Stomach (tissue), 4 donors: ENCODE data around the gene CISD3.

Source experiments
- POLR2A ChIP-seq, 4 donors: fragments of 450-650 bp; IDR thresholded peaks; one replicate each; pipeline ENCODE4 v1.6.1; 2016; ENCODE audit warnings: antibody characterized with exemption in 4 of 4, control low read depth in 2 of 4, mild to moderate bottlenecking in 1 of 4, moderate library complexity in 1 of 4
- POLR2AphosphoS5 ChIP-seq, 3 donors: sonication (generic); formaldehyde crosslinking; IDR thresholded peaks; one replicate each; pipeline ENCODE4 v1.6.1; 2016; ENCODE audit warnings: antibody characterized with exemption in 3 of 3
- TF ChIP-seq, protein P1 (sequence below), 7 experiments: fragments of 450-650 bp in 4 of 7; fragments of 200-600 bp in 3 of 7; sonication (generic) in 3 of 7; IDR thresholded peaks; one replicate each; pipeline ENCODE4 v1.5.1; 2016 to 2019; ENCODE audit warnings: antibody characterized with exemption in 7 of 7, control low read depth in 2 of 7, mild to moderate bottlenecking in 1 of 7

- TF ChIP-seq POLR2AphosphoS5 (IDR thresholded peaks at IDR 0.05) (peak in 1 of 3 donors; percentile 49), POLR2A (IDR thresholded peaks at IDR 0.05) (no peak)
- TF ChIP-seq, protein P1, sequence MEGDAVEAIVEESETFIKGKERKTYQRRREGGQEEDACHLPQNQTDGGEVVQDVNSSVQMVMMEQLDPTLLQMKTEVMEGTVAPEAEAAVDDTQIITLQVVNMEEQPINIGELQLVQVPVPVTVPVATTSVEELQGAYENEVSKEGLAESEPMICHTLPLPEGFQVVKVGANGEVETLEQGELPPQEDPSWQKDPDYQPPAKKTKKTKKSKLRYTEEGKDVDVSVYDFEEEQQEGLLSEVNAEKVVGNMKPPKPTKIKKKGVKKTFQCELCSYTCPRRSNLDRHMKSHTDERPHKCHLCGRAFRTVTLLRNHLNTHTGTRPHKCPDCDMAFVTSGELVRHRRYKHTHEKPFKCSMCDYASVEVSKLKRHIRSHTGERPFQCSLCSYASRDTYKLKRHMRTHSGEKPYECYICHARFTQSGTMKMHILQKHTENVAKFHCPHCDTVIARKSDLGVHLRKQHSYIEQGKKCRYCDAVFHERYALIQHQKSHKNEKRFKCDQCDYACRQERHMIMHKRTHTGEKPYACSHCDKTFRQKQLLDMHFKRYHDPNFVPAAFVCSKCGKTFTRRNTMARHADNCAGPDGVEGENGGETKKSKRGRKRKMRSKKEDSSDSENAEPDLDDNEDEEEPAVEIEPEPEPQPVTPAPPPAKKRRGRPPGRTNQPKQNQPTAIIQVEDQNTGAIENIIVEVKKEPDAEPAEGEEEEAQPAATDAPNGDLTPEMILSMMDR (IDR thresholded peaks at IDR 0.05) = no peak
Observed at GRCh38 chr17:38724337-38724988, 5.7 kb upstream of the CISD3 start.
